Smooth muscle cell (in vitro differentiated cells): ENCODE results near the gene NECTIN2. TPM values are rescaled to one million over a fixed set of nuclear protein-coding genes. Genes with fewer than 3 reads are reported as not detected.
"Not testable (repeated sequence)": the region's sequence is repeated elsewhere in the genome, so short reads cannot be mapped to it uniquely, and the experiment has no call there.

Experiments used
- DNase-seq: peaks from one replicate; lab custom pipeline; 2025; ENCODE audit not compliant: unreplicated experiment; lab: John Stamatoyannopoulos, UW
- H2AFZ ChIP-seq: fragments of 200-600 bp; sonication (generic); 2 replicates; pipeline ENCODE4 v1.6.0; 2016; ENCODE audit warnings: antibody characterized with exemption, low read depth, mild to moderate bottlenecking
- H3F3A ChIP-seq: fragments of 200-600 bp; sonication (generic); 2 replicates; pipeline ENCODE4 v1.6.0; 2017; ENCODE audit warnings: antibody characterized with exemption, low read depth
- H3K27ac ChIP-seq: fragments of 200-600 bp; sonication (generic); 2 replicates; pipeline ENCODE4 v1.5.1; 2016; ENCODE audit warnings: low read depth, mild to moderate bottlenecking
- H3K27me3 ChIP-seq: fragments of 200-600 bp; sonication (generic); 2 replicates; pipeline ENCODE4 v1.6.1; 2016; ENCODE audit warnings: low read depth, mild to moderate bottlenecking
- H3K36me3 ChIP-seq: fragments of 200-600 bp; sonication (generic); 2 replicates; pipeline ENCODE4 v1.5.1; 2016; ENCODE audit warnings: low read depth
- H3K4me1 ChIP-seq: fragments of 200-600 bp; sonication (generic); 2 replicates; pipeline ENCODE4 v1.5.1; 2016; ENCODE audit warnings: low read depth
- H3K4me2 ChIP-seq: fragments of 200-600 bp; sonication (generic); 2 replicates; pipeline ENCODE4 v1.6.0; 2016; ENCODE audit warnings: mild to moderate bottlenecking
- H3K4me3 ChIP-seq: fragments of 200-600 bp; sonication (generic); 2 replicates; pipeline ENCODE4 v1.5.1; 2016; ENCODE audit warnings: mild to moderate bottlenecking
- H3K79me2 ChIP-seq: fragments of 200-600 bp; sonication (generic); 2 replicates; pipeline ENCODE4 v1.6.0; 2016; ENCODE audit warnings: low read depth, mild to moderate bottlenecking
- H3K9ac ChIP-seq: fragments of 200-600 bp; sonication (generic); 2 replicates; pipeline ENCODE4 v1.6.0; 2016; ENCODE audit warnings: low read depth
- H3K9me3 ChIP-seq: fragments of 200-600 bp; sonication (generic); replicated peaks from 2 replicates; pipeline ENCODE4 v1.5.1; 2016; ENCODE audit warnings: low read depth
- H4K20me1 ChIP-seq: fragments of 200-600 bp; sonication (generic); 2 replicates; pipeline ENCODE4 v1.6.0; 2016; ENCODE audit warnings: low read depth
- WGBS: methylation state at CpG from one replicate; pipeline ENCODE4 v1.1.7; 2016; ENCODE audit warnings: low lambda C conversion rate; 5-methylcytosine and 5-hydroxymethylcytosine counted together
- polyA plus RNA-seq: library from polyadenylated mRNA; unstranded; fragments of >200 nt; fragmentation: Nextera tagmentation; extraction: Ambion mirVana; gene quantifications from 2 replicates; pipeline ENCODE4 v1.2.1, GENCODE V29; 2016
- total RNA-seq: library from RNA; depleted of rRNA; stranded (reverse); fragments of >200 nt; gene quantifications from 2 replicates; pipeline ENCODE4 v1.2.3, GENCODE V29; 2014
- TF ChIP-seq, protein P1 (sequence below): fragments of 200-600 bp; sonication (generic); IDR thresholded peaks from 2 replicates; pipeline ENCODE4 v1.5.1; 2017; ENCODE audit warnings: borderline replicate concordance, mild to moderate bottlenecking, antibody characterized with exemption; ENCODE audit not compliant: insufficient read depth, poor library complexity, severe bottlenecking

The NECTIN2 gene
- total and polyA plus RNA-seq, 2 experiments from 2014 or later: 94.6 to 160 TPM

GRCh38 chr19:44882063-44882462 is 36.0 kb downstream of the NECTIN2 start:
- H3K79me2 ChIP-seq: no peaks in the 10 kb centered on the region
- 94% methylated on average over 15 of the region's 15 CpGs for WGBS
- H4K20me1 ChIP-seq: no peaks in the 10 kb centered on the region
- no peaks in the 10 kb centered on the region for H3K36me3 ChIP-seq
- no peaks in the 10 kb centered on the region for H3F3A ChIP-seq
- no peak overlapping the region for H3K27ac ChIP-seq
- no peak overlapping the region for H3K4me2 ChIP-seq
- H2AFZ ChIP-seq: no peak overlapping the region
- DNase-seq: no peak
- H3K9ac ChIP-seq: no peak overlapping the region
- H3K4me1 ChIP-seq: no peaks in the 10 kb centered on the region
- no peaks in the 10 kb centered on the region for H3K27me3 ChIP-seq
- TF ChIP-seq, protein P1, sequence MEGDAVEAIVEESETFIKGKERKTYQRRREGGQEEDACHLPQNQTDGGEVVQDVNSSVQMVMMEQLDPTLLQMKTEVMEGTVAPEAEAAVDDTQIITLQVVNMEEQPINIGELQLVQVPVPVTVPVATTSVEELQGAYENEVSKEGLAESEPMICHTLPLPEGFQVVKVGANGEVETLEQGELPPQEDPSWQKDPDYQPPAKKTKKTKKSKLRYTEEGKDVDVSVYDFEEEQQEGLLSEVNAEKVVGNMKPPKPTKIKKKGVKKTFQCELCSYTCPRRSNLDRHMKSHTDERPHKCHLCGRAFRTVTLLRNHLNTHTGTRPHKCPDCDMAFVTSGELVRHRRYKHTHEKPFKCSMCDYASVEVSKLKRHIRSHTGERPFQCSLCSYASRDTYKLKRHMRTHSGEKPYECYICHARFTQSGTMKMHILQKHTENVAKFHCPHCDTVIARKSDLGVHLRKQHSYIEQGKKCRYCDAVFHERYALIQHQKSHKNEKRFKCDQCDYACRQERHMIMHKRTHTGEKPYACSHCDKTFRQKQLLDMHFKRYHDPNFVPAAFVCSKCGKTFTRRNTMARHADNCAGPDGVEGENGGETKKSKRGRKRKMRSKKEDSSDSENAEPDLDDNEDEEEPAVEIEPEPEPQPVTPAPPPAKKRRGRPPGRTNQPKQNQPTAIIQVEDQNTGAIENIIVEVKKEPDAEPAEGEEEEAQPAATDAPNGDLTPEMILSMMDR: no peak
- no peak overlapping the region for H3K4me3 ChIP-seq
- H3K9me3 ChIP-seq: no peaks in the 10 kb centered on the region

DNA sequence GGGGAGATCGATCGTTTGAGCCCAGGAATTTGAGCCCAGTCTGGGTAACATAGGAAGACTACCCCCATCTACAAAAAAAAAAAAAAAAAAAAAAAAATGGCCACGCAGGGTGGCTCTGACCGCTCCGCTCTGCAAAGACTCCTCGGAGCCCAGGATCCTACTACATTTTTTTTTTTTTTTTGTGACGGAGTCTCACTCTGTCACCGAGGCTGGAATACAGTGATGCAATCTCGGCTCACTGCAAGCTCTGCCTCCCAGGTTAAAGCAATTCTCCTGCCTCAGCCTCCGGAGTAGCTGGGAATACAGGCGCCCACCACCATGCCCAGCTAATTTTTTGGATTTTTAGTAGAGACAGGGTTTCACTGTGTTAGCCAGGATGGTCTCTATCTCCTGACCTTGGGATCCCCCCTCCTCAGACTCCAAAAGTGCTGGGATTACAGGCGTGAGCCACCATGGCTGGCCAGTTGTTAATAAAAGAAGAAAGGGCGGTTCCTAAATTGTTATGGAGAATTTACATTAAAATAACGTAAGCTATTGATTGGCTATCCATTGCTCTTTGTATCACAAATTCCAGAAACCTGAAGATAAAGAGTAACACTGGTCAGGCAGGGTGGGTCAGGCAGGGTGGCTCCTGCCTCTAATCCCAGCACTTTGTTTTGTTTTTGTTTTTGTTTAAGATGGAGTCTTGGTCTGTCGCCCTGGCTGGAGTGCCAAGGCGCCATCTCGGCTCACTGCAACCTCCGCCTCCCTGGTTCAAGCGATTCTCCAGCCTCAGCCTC is 36.7 kb downstream of the NECTIN2 start:
- H3K36me3 ChIP-seq, H3K9ac ChIP-seq, DNase-seq: not testable (repeated sequence)

DNA sequence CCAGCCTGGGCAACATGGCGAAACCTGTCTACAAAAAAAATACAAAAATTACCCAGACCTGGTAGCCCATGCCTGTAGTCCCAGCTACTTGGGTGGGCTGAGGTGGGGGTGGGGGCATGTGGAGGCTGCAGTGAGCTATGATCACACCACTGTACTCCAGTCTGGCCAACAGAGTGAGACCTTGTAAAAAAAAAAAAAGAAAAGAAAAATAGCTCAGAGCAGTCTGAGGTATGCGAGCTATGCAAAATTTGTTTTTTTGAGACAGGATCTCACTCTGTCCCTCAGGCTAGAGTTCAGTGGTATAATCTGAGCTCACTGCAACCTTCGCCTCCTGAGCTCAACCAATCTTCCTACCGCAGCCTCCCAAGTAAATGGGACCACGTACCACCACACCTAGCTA is 37.8 kb downstream of the NECTIN2 start:
- no peaks in the 10 kb centered on the region for H3F3A ChIP-seq
- 94% methylated on average over 5 of the region's 5 CpGs for whole genome bisulfite sequencing
- H3K27ac ChIP-seq: no peak overlapping the region
- no peaks in the 10 kb centered on the region for H3K4me1 ChIP-seq
- no peak overlapping the region for H3K9ac ChIP-seq
- no peaks in the 10 kb centered on the region for H3K9me3 ChIP-seq
- no peaks in the 10 kb centered on the region for H3K27me3 ChIP-seq
- TF ChIP-seq, protein P1: no peak
- H3K79me2 ChIP-seq: no peaks in the 10 kb centered on the region
- no peaks in the 10 kb centered on the region for H4K20me1 ChIP-seq
- no peak overlapping the region for H3K4me3 ChIP-seq
- DNase-seq: no peak
- H3K36me3 ChIP-seq: no peaks in the 10 kb centered on the region
- no peak overlapping the region for H3K4me2 ChIP-seq
- H2AFZ ChIP-seq: no peak overlapping the region

More for the DNA sequence above, 36.7 kb downstream of the NECTIN2 start:
- WGBS: 89% methylated on average over 19 of the region's 19 CpGs
- not testable (repeated sequence) for H3K9me3 ChIP-seq, H3K27ac ChIP-seq, H3K4me3 ChIP-seq, H3F3A ChIP-seq, H2AFZ ChIP-seq, H3K4me2 ChIP-seq, H3K79me2 ChIP-seq, H3K4me1 ChIP-seq, H3K27me3 ChIP-seq, H4K20me1 ChIP-seq

- TF ChIP-seq, protein P1: no peak
- Histone ChIP-seq H4K20me1 (no peaks in the 10 kb centered on the region), H3K27ac (no peak overlapping the region), H3K27me3 (no peaks in the 10 kb centered on the region), H3K4me1 (no peaks in the 10 kb centered on the region), H3K79me2 (no peaks in the 10 kb centered on the region), H3F3A (peaks cover under 1% of the 10 kb centered on the region), H2AFZ (no peak overlapping the region), H3K9ac (no peak overlapping the region), H3K4me3 (no peak overlapping the region), H3K36me3 (no peaks in the 10 kb centered on the region), H3K4me2 (no peak overlapping the region), H3K9me3 (no peaks in the 10 kb centered on the region)
- WGBS: 95% methylated on average over 4 of the region's 4 CpGs
- DNase-seq: no peak
Observed at GRCh38 chr19:44884566-44884965, 38.5 kb downstream of the NECTIN2 start.
